ENCODE measurements around the gene PPFIBP2.
"Not testable (repeated sequence)": the region's sequence is repeated elsewhere in the genome, so short reads cannot be mapped to it uniquely, and the experiment has no call there.

PPFIBP2 gene

DNA sequence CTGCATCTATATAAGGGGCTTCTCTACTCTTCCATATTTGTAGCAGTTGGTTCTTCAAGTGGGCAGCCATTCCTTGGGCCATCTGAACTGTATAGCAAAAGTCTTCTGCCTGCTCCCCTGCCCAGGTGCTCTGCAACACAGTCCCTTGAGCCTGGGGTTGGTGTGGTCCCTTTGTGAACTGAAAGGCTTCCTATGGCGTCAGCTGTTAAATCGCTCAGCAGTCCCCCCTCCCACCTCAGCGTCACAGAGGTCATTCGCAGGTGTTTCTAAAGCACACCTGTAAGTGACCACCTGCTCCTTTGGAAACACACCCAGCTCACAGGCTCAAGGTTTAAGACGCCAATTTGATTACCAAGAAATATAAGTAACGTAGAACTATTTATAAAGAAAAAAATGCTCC lies 122.6 kb downstream of the PPFIBP2 start:
- no peak for DNase-seq (ENCODE audit: low read depth)

DNA sequence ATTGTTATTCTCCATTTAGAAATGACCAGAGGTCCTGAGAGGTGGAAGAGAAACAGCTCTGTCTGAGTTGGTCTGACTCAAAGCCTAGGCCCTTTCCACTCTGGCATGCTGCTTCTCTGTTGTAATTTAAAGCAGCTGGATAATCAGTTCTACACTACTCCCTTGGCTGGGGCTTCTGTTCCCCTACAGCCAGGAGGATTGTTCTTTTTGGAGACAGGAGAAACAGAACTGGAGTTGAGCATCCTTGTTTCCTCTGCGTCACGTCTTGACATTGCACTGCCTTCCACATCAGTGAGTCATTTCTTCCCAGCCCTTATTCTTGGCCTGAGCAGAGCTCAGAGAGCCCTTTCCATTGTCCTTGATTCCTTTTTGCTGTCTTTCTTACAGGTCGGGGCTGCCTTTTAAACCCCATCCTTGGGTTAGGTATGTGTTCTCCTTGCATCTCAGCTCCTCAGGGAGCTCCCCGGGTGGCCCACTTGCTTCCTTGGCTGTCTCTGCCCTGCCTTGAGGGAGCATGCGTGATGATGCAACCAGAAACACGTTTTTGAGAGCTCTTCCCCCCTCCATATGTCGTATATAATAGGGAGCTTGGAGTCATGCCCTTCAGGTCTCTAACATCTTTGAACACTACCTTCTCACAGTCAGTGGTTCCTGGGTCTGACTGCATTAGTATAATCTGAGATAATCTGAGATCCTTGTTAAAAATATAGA lies 123.8 kb downstream of the PPFIBP2 start:
- no peak for DNase-seq (ENCODE audit: low read depth)

DNA sequence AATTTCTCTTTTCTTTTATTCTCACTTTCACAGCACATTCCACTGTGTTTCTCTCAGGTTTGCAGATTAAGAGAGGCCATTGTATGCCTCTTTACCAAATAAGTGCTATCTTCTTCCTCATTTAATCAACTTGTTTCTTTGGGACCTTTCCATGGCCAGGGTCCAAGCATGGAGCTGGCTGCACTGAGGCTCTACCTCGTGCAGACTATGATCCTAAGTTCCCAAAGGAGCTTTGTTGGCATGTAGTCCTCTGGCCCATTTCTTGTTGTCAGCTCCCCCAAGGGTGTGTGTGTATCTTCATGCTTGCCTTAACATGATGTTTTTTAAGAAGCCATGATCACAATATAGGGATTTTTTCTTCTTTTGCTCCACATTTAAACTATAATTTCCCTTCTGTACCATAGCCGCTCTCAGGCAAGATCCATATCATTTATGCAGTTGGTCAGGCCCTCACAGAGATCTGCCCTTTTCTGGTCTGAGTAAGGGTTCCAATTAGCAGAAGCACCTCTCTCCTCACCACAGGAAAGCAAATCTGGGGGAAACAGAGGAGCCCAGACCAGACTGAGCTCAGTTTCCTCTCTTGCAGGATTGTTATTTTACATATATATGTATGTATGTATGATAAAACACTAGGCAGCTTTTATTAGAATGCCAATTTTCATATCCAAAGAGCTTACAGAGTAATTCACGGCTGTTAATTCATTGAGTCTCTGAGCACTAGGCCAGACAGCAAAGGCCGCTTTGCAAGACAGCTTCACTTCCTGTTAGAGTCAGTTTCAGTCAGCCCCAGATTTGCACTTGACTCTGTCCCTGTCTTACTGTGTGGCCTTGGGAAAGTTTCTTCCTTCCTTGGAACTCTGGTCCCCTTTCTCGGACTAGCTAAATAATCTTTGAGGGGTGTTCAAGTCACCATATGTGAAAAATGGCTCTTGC lies 125.2 kb downstream of the PPFIBP2 start:
- no peak for DNase-seq (ENCODE audit: low read depth)

DNA sequence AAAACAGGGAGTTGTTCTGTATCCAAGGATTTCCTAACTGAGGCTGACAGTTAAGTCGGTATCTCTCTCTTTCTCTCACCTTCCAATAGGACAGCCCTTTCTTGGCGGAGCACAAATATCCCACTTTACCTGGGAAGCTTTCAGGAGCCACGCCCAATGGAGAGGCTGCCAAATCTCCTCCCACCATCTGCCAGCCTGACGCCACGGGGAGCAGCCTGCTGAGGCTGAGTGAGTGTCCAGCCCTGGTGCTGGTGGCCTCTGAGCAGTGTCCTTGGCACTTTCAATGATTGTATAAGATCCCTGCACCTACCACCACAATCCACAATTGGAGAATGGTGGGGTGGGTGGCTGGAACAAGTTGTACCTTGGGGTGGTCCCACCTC lies 125.8 kb downstream of the PPFIBP2 start:
- no peak for DNase-seq (ENCODE audit: low read depth)

DNA sequence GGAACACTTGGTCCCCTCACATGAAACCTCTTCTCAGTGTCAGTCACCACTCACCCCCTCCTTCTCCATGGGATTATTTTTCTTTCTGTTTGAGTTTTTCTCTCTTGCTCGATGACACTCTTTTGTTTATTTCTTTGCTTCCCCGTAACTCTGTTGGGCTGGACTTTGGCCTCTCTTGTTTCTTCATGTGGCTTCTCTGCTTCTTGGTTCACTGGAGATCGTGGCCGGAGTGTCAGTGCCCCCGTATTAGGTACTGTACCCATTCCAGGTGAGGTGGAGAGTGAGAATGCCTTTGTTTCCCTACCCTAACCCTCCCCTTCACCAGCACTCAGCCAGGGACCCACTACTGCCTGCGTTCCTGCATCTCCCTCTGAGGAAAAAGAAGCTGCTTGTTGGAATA lies 127.0 kb downstream of the PPFIBP2 start:
- no peak for DNase-seq (ENCODE audit: low read depth)

DNA sequence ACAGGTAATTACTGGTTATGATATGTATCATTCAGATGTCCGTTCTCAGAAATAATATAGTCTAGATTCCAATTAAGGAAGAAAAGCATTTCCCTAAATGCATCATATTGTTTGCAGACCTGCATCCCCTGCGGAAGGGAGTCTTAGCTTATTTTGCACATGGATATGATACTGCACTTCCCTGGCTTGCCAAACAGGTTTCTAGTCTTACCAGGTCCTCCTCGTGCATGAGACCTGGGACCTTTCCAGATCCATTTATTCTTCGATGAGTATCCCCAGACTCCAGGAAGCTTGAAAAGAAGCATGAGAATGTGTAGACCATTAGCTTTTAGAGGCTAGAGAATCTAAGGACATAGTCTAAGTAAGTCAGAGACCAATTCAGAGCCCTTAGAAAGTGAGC lies 128.9 kb downstream of the PPFIBP2 start:
- DNase-seq (ENCODE audit: low read depth), result no peak

DNA sequence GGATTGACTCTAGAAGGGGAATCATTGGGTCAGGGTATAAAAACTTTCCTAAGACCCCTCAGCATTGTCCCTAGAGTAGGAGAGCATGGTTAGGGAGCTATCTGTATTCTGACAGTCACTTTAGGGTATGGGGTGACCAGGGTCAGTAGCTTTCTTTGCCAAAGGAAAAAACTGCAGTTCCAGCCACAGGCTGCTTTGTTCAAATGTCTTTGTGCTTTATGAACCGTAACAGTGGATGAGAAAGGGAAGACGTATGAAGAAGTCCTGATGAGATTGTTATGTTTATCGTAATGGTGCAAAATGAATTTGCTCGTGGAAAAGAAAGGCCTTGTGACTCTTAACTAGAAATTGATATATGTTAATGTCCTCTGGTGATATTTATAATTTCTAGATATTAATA lies 129.5 kb downstream of the PPFIBP2 start:
- DNase-seq (ENCODE audit: low read depth), result no peak

DNA sequence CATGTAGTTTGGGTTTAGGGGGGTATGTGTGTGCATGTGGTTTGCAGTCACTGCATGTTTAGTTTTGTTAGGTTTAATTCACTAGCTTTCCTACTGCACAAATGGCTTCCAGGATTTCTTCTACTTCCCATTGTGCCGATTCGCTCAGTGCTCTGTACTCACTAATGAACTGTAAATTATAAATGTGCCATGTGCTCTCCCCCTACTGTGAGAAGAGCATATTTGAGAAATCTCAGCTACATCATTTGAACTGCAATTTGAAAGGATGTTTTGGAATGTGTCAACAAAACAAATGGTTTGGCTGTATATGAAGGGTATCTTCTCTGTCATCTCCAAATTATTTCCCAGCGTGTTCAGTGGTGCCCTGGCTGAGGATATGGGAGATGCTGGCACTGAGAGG lies 131.4 kb downstream of the PPFIBP2 start:
- DNase-seq (ENCODE audit: low read depth), result no peak

DNA sequence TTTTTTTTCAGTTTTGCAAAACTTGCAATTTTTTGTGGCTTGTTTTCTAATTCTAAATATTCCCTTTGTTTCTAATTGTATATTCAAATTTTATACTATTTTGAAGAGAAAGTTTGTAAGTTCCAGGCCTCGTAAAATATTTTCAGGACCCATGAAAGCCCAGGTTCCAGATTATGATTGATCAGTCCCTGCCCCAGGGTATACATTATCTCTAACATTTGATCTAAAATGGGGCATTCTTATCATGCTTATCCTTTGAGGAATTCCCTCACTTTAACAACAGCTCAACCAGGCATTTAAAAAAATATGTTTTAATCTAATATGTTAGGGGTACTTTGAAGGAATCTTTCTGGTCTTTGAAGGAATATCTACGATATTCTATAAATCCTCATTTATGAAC lies 133.1 kb downstream of the PPFIBP2 start:
- DNase-seq (ENCODE audit: low read depth), result no peak

DNA sequence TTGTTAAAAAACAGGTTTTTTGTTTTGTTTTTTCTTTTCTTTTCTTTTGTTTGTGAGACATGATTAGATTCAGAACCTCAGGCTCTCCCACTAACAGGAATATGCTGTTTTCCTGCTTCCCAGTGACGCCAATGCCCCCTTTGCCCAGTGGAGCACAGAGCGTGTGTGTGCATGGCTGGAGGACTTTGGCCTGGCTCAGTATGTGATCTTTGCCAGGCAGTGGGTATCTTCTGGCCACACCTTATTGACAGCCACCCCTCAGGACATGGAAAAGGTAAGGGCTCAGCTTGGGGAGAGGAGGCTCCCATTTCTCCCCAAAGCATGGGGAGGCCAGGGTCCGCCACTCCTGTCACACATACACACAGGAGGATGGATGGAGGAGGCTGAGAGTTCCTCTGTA lies 134.5 kb downstream of the PPFIBP2 start:
- DNase-seq (ENCODE audit: low read depth), result no peak

DNA sequence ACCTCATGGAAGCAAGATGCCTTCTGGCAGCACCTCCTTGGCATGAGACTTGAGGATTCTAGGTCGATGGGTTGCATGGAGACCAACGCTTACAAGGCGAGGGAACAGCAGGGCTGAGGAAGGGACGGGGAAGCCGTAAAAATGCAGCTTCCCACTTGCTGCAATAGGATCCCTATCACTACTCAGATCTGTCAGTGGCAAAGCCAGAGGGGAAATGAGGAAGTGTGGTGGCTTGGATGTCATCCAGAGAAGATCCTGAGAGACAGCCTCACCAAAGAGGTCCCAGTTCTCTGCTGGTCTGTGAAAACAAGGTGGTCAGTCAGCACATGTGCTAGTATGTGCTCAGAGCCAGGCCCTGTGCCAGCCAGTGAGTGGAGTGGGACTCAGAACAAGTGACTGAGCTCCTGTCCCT lies 137.3 kb downstream of the PPFIBP2 start:
- no peak for DNase-seq (ENCODE audit: low read depth)

DNA sequence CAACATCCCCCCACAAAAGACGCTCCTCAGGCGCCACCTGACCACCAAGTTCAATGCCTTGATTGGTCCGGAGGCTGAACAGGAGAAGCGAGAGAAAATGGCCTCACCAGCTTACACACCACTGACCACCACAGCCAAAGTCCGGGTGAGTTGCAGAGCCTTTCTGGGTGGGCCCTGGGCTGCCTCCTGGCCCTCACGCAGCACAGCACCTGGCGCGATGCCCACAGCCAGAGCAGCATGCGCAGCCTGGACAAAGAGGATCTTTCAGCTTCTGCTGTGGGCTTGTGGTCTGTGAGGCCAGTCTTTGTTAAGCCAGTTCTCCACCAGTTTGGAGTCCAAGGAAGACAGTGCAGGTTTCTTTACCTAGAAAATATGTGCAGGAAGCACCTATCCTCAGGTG lies 137.9 kb downstream of the PPFIBP2 start:
- DNase-seq (ENCODE audit: low read depth), result no peak

DNA sequence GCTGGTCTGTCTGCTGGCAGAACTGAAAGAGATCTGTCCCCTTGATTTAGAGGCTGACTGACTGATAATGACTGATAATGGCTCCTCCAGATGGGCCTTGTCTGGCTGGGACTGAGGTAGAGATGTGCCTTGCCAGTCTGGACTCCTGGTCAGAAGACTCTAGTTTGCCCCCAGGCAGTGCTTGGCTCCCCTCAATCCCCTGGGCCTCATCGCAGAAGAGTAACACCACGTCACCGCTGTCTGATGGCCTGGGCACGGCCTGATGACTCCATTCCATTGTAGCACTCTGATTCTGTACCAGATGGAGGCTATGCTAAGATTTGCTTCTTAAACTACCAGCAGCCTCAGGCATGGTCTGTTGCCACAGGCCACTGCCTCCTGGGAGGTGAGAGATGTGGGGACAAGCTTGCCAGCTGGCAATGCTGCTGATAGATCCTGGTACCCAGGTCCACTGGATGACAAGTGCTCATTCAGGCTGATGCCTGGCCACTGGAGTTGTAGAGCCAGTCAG lies 140.5 kb downstream of the PPFIBP2 start:
- DNase-seq (ENCODE audit: low read depth), result no peak

DNA sequence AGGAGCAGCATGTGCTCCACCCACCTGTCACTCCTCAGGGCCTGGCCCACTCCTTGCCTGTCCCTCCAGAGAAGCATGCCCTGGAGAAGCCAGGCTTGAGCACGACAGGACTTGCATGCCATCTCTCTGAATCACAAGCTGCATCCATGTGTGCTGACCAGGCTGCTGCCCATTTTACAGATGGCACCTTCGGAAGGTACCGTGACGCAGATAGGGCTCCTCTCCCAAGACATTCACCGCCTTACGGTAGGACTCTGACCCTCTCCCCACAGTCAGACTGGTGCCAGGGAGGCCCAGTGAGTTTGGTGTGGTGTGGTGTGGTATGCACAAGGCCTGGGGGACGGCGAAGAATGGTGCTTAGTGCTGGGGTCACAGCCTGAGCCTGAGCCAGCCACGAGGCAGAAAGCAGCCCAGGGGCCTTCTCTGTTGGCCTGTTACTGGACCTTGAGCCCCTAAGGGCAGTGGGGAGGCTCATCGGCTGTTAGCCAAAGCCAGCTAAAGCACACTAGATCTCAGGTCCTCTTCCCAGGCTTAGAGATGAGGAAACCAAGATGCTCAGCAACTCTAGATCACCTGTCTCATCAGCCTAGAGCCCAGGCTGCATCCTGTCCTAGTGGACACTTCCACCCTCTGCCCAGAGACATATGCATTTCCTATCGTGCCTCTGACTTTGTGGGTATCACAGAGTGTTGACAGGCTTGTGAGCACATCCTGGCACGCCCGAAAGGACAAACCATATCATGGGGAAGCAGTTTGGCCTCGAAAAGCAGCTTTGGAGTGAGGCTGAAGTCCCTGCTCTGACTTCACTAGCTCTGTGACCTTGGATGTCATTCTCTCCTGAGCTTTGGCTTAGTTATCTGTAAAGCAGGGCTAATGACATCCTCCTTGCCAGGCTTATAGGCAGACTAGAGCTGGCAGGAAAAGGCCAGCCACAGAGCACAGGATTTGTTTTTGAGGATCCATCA lies 141.7 kb downstream of the PPFIBP2 start:
- DNase-seq (ENCODE audit: low read depth), result no peak

DNA sequence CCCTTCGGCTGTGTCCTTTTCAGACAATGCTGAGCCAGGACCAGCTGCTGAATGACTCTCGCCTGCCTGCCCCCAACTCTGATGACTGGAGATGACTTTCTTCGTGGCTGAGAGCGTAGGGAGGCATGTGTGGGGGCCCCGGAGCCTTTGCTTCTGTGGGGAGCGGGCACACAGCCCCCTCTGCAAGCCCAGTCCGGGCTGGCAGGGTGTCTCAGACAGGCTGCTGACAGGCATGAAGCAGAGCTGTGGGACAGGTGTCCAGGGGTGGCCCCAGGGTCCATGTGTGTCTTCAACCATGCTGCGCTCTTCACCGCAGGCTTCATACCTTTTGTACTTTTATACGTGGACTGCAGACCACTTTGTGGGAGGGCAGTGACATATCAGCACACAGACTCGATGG lies 142.9 kb downstream of the PPFIBP2 start:
- no peak for DNase-seq (ENCODE audit: low read depth)

DNA sequence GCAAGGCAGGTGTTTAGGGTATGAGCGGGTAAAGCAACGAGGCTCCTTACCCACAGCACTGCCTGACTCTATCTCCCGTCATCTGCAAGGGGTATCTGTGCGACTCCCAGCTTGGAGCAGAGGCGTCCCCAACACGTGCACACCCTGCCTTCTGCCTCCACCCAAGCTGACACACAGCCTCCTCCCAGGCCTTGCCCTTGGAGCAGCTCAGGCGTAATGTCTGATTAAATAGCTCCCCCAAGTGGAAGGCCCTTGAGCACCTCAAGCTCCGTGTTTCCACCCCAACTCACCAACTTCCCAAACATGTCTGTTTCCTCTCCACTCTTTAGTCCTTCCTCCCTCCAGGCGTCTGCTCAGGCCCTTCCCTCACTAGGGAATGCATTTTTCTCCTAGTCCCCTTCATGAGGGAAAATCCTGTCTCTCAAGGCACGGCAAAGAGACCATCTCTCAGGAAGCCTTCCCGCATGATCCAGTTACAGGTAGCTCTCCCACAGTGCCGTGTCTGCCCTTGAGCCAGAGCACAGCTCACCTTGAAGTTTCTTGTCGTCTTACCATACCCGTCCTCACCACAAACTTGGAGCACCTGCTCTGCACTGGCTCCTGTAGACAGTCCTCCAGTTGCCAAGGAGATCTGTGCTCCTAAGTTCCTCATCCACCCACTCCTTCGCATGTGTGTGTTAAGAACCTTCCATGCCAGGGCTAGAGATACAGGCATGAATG lies 143.7 kb downstream of the PPFIBP2 start:
- no peak for DNase-seq (ENCODE audit: low read depth)

DNA sequence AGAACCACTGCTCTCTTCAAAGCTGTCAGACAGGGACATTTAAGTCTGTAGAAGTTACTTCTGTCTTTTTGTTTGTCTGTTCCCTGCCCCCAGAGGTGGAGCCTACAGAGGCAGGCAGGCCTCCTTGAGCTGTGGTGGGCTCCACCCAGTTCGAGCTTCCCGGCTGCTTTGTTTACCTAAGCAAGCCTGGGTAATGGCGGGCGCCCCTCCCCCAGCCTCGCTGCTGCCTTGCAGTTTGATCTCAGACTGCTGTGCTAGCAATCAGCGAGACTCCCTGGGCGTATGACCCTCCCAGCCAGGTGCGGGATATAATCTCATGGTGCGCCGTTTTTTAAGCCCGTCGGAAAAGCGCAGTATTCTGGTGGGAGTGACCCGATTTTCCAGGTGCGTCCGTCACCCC lies 149.7 kb downstream of the PPFIBP2 start:
- DNase-seq (ENCODE audit: low read depth), result not testable (repeated sequence)

DNA sequence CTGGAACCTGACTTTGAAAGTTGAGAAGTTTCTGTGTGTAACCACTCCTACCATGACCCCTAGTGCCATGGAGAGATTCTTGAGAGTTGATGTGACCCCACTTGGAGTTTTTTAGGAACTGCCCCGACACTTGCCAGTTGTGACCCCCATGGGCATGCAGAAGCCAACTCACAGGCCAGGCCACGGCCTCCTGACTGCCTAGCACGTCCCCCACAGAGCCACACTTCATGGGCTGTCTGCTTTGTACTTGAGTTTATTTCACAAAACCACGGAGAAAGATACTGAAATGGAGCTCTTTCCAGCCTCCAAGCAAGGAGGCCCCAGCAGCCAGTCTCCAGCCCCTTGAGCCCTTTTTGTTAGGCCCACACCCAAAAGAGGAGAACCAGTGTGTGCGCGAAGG lies 151.1 kb downstream of the PPFIBP2 start:
- DNase-seq (ENCODE audit: low read depth), result no peak

DNA sequence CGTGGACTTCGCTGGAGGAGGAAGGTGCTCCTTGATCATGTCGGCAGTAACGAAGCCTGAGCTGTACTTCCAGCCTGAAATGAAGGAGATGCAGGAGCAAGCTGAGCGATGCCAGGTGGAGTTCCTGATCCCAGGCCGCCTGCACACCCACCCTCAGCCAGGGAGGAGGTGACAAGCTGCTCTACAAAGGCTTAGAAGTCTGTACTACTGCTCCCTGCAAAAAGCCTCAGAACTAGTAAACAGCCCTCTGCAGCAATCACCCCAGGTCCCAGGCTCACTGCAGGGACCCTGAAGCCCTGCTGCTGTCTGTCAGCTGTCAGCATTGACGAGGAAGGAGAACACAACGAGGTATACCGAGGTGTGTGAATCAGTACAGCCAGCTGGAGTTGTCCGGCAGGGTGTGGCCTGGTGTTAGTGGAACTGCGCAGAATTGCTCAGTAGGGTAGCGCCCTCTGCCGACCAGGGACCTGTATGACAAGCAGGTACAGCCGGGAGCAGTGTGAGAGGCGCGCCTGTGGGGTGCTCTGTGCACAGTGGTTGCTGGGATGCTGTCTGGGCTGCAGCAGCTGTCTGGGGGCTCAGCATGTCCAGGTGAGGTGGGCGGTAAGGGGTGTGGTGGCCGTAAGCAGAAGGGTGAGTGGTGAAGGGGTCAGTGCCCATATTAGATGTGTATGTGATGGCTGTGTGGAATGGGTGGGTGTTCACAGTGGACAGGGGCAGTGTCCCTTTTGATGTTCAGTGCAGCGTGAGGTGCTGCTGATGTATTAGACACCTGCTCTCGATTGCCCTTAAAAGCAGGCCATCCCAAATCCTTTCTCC lies 151.9 kb downstream of the PPFIBP2 start:
- peak; percentile 44 for DNase-seq (ENCODE audit: low read depth)

DNA sequence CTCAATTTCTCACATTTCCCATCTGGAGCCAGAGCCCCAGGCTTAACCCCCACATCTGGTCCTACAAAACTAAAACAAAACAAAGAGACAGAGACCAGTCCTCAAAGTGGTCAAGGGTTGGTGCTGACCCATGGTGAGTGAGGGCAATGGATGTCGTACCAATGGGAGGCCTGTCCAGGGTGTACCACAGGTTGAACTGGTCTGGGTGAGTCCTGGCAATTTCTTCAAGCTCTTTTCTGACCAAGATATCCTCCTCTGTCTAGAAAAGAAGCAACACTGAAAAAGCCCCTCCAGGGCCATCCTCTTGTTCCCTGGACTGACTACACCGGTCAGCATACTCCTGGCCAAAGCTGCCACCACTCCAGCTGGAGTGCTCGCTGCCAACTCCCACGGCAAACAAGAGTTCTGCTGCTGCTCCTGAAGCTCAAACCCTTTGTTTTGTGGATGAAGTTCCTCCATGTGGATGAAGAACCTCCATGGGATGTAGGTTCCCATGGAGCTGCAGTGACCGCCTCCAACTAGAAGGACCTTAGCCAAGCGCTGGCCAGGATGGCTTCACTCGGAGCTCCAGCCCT lies 152.6 kb downstream of the PPFIBP2 start:
- no peak for DNase-seq (ENCODE audit: low read depth)

Data from T follicular helper cell (primary cell).